CD4-positive, alpha-beta T cell treated with Interleukin-6 at 100 ng/mL for 8 hours (primary cell): Measurements from ENCODE around the gene TREML2.
A peak's percentile ranks its signal among the peaks of the same experiment; 100 is the strongest.
"Not testable (repeated sequence)": the region's sequence is repeated elsewhere in the genome, so short reads cannot be mapped to it uniquely, and the experiment has no call there.

ENCODE experiments used
- DNase-seq: peaks from one replicate; pipeline ENCODE4 v3.0.0-alpha.2; 2020; ENCODE audit warnings: mixed read lengths, low spot score

TREML2 gene

GRCh38 chr6:41200901-41201763, at the start of gene TREML2:
Gene TREML2, minus strand, starts transcription at chr6:41201149. Its CDS starts 141 bp downstream, at chr6:41201008.
- peak; percentile 22 for DNase-seq

DNA sequence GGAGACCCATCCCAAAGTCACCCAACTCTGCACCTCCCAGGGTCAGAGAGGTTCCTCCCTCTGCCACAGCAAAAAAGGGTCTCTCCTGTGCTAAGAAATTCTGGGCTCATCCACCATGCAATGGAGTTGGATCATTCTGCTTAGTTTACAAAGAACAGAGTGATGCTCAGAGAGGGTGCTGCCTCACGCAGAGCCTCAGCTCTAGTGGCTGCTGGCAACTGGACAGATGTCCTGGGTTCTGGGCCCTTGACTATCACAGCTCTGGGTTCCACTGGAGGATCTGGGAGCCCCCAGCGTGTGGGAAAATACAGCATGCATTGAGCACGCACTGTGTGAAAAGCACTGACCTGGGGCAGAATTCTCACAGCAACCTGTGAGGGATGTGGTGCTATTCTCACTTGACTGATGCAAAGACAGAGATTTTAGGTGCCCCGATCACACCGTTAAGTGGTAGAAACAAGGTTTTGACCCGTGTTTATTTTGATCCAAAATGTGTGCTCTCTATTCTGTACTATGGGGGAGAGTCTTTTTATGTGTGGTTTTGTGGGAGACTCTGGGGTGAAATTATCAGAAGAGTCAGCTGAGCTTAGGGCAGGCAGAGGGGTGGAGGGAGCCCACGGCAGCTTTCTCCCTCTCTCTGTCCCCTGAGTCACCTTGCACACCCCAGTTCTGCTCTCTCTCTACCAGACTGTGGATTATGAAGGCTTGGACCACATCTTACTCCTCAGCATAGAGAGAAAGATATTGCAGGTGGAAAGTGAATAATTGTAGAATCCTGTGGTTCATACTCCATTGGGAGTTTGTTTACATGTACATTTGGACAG, 47.1 kb upstream of the TREML2 start:
- no peak for DNase-seq

DNA sequence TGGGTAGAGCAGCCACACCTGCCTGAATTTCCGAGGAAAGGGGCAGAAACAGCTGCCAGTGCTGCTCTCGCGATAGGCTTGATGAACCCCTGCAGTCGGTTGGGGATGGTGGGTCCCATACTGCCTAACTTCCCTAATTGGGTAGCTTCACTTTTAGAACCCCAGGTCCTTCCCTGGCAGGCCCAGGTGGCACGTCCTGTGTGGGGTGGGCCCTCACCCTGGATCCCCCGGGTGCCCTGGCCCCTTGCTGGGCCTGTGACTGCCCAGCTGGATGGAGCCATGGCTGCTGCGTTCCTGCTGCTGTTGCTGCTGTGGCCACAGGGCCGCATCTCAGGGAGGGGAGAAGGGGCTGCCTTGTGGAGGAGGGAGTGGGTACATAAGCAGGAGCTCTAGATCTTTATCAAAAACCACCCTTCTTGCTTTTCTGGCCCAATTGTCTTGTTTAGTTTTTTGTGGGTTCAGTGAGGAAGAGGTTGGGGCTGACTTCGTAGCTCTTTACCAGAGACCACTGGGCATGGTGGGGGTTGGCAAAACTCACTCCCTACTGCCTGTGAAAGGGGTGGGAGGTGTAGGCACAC, 46.4 kb upstream of the TREML2 start:
- no peak for DNase-seq

GRCh38 chr6:41246529-41246928, 45.6 kb upstream of the TREML2 start:
- DNase-seq: not testable (repeated sequence)

DNA sequence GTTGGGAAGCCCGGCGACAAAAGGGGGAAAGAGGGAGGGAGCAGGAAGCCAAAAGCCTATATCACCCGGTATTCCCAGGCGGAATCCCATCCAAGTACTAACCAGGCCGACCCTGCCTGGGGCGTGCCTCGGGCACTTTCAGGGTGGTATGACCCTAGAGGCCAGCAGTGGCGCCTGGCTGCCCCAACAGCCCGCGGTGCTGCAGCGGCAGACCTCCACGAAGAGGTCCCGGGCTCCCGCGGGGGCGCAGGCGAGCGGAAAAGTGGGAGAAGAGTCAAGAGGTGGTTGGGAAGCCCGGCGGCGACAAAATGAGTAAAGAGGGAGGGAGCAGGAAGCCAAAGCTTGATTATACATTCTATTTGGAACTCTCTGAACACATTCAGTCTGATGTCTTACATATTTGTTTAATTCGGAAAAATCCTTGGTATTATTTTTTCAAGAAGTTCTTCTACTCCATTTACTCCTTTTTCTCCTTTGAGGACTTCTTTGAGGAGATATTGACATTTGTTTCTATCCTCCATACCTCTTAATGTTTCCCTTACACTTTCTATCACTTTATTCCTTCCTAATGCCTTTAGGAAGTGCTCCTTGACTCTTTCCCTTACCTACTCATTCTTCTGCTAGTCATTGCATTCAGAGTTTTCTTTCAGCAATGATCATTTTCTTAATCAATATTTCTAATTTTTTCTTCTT, 38.7 kb upstream of the TREML2 start:
- no peak for DNase-seq

DNA sequence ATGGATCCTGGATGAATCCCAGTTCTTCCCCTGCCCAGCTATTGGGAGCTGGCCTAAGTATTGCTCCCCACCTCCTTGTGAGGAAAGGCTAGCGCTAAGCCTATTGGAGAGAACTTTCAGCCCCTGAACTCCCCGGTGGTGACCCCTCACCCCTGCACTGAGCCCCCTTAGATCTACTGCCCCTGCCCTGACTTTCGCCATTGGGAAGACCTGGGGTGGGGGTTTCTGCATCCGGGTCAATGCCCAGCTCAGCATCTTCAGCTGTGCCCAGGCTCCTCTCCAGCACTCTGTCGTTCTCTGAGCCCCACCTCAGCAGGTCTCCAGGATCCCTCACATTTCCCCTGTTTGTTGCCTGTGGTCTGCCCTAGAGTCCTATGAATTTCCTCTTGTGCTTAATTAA, 36.2 kb upstream of the TREML2 start:
- DNase-seq: no peak

DNA sequence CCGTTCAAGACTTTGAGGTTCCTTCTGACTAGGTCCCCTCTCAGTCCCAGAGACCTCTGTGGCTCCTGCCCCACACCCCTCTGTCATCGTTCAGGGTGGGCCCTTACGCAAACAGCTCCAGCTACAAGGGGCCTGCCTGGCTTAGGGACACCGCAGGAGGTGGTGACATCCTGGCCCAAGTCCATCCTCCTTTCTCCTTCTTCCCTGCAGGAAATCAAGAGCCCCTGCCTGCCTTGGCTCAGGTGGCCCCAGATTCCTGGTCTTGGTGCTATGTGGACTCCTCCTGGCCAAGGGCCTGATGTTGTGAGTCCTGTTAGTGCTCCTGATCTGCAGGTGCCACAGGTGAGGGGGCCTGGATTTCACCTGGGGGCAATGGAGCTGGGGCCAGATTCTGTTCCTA, 35.3 kb upstream of the TREML2 start:
- no peak for DNase-seq

- no peak for DNase-seq
Measured at GRCh38 chr6:41232667-41233066, 31.7 kb upstream of the TREML2 start.

- no peak for DNase-seq
Measured at GRCh38 chr6:41231246-41231645, 30.3 kb upstream of the TREML2 start.

GRCh38 chr6:41229721-41230120, 28.8 kb upstream of the TREML2 start:
- DNase-seq: no peak

GRCh38 chr6:41228616-41229015, 27.7 kb upstream of the TREML2 start:
- no peak for DNase-seq

DNA sequence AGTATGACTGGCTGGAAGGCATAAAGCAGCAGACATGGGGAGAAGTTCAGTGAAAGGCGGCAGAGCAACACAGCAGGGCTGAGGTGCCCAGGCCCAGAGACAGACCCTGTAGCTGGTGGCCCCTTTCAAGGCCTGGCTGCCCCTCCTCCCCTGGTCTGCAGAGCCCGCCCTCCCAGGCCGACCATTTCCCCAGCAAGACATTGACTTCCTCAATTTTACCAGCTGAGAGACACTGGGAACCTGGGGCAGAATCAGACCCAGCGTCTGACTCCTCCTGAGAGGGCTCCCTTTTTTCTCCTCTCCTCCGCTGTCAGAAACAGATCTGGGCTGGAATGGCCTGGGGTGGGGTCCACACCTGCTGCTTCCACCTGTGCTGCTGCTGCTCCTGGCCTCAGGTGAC, 27.1 kb upstream of the TREML2 start, which contains the start of gene TREML4:
TREML4 (plus strand) TSS at position 254 of the 400 bp plus-strand sequence; CDS start at position 333, 79 bp downstream.
- DNase-seq: no peak

GRCh38 chr6:41226752-41227151, 25.8 kb upstream of the TREML2 start:
- DNase-seq: no peak

GRCh38 chr6:41224800-41225199, 23.9 kb upstream of the TREML2 start:
- no peak for DNase-seq

DNA sequence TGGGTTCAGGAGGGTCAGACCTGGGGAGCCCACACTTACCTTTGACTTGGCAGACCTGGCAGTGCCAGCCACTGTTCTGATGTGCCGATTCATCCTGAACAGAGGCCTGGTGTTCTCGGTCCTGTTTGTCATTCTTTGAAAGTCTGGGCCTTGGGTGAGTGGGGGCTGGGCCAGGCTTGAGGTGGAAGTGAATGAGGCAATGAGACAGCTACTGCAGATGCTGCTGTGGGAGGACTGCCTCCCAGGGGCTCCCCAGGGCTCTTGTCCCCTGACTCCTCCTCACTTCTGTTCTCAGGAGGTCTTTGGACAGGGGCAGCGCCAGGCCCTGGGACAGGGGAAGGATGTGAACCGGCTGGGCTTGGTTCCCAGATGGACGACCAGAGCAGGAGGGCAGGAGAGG, 21.6 kb upstream of the TREML2 start:
- DNase-seq: no peak

DNA sequence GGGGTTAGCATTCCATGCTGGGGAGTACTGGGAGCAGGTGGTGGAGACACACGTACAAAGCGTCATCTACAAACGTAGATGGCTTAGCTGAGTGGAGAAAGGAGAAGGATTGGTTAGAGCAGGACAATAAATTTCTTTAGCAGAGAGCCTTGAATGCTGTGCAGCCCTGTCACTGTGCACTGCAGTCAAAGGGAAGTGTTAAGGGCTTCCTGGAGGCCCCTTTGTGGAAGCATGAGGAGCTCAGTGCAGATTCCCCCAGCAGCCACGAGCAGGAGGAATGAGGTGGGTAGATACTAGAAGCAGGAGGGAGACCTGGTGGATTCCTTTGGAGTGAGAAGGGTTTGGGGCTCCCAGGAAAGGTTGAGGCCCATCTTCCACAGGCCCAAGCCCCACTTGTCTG, 21.1 kb upstream of the TREML2 start:
- DNase-seq: no peak

DNA sequence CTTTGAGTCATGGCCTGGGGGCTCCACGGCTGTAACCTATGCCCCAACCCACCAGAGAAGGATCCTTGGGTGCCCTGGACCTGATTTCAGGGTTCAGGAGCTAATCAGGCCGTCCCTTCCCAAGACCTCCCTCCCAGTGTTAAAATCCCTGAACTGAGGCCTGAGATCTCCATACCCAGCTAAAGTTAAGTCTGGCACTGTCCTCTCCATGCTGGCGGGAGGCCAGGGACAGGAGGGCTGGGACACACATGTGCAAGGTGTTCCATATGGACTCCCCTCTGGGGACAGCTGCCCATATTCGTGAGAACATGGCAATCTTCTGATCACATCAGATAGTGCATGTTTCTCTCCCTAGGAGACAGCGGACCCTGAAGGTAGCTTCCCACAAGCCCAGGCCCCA, 15.7 kb upstream of the TREML2 start:
- no peak for DNase-seq

GRCh38 chr6:41215777-41216176, 14.8 kb upstream of the TREML2 start:
- no peak for DNase-seq

DNA sequence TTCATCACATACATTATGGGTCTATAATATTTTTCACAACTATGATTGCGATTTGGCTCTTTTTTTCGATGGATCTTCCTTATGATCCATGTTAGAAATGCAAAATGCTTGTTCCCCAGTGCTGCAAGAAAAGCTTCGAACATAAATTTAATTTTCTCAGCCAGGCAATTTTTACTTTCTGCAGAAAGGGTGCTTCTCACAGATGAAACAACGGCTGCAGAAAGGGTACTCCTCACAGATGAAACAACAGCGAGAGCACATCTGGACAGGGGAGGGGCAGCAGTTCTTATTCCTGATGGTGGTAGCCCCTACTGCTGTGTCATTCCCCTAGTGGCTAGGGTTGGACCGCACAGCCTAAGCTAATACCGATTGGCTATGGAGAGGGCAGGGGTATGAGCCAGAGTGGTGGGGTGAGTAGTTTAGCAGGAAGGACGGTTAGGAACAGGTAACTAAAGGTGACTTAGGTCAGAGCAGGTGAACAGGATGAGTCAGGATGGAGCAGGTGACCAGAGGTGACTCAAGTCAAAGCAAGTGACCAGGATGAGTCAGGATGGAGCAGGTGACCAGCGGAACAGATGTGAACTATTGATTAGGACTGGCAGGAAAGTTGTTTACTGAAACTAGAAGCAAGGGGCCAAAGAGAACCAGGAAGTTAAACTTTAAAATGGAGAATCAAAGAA, 13.8 kb upstream of the TREML2 start:
- DNase-seq: no peak

DNA sequence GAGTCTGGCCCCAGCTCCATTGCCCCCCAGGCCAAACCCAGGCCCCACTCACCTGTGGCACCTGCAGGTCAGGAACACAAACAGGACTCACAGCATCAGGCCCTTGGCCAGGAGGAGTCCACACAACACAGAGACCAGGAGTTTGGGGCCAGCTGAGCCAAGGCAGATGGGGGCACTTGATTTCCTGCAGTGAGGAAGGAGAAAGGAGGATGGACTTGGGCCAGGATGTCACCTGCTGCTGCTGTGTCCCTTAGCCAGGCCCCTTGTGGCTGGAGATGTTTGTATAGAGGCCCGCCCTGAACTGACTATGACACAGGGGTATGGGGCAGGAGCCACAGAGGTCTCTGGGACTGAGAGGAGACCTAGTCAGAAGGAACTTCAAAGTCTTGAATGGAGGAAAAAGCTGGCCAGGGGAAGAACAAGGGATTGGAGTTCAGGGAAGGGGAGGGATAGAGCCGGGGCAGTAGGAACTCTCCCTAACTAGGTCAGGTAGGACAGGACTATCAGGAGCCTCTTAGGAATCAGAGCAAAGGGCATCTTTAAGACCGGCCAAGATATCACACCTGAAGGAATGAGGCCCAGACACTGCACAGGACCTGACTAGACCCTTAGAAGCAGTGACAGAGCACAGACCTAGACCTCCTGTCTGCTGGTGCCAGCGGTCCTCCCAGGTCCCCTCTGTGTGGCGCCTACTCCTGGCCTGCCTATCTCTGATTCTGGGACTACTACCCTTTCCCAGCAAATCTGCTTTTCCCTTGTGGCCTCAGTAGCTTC, 8.8 kb upstream of the TREML2 start:
- no peak for DNase-seq
